NCI-H526 treated with DMSO at 0.1 percent for 48 hours (cell line): ENCODE results near the gene LTB4R.
A peak's percentile ranks its signal among the peaks of the same experiment; 100 is the strongest.
"Not testable (repeated sequence)": the region's sequence is repeated elsewhere in the genome, so short reads cannot be mapped to it uniquely, and the experiment has no call there.

Experiments
- DNase-seq: peaks from one replicate; lab custom pipeline; 2025; lab: John Stamatoyannopoulos, UW

The LTB4R gene

GRCh38 chr14:24343795-24344660 lies 32.7 kb downstream of the LTB4R start:
- no peak for DNase-seq

- DNase-seq: no peak
These were observed 35.8 kb downstream of the LTB4R start for GRCh38 chr14:24347134-24347533.

GRCh38 chr14:24348186-24348585 lies 36.9 kb downstream of the LTB4R start:
- DNase-seq: no peak

- no peak for DNase-seq
These were observed 38.4 kb downstream of the LTB4R start for GRCh38 chr14:24349742-24350141.

- DNase-seq: peak; percentile 6
These were observed 40.2 kb downstream of the LTB4R start for GRCh38 chr14:24351517-24351916.

GRCh38 chr14:24353559-24354481 lies 42.5 kb downstream of the LTB4R start:
- no peak for DNase-seq

GRCh38 chr14:24354482-24354825 lies 43.2 kb downstream of the LTB4R start:
- DNase-seq: not testable (repeated sequence)

- DNase-seq: no peak
These were observed 43.7 kb downstream of the LTB4R start for GRCh38 chr14:24355009-24355408.

GRCh38 chr14:24356208-24356607 lies 44.9 kb downstream of the LTB4R start:
- no peak for DNase-seq

- DNase-seq: no peak
These were observed 49.0 kb downstream of the LTB4R start for GRCh38 chr14:24360281-24360680.

GRCh38 chr14:24361326-24361725 lies 50.0 kb downstream of the LTB4R start:
- no peak for DNase-seq

GRCh38 chr14:24362241-24362960 lies 51.1 kb downstream of the LTB4R start:
- no peak for DNase-seq

- DNase-seq: no peak
These were observed 52.1 kb downstream of the LTB4R start for GRCh38 chr14:24363401-24363800.

GRCh38 chr14:24364841-24365240 lies 53.5 kb downstream of the LTB4R start:
- no peak for DNase-seq

GRCh38 chr14:24365600-24366412 lies 54.5 kb downstream of the LTB4R start:
- DNase-seq: peak; percentile 82

GRCh38 chr14:24366413-24366720 lies 55.1 kb downstream of the LTB4R start:
- no peak for DNase-seq

- peak; percentile 98 for DNase-seq
These were observed 55.6 kb downstream of the LTB4R start for GRCh38 chr14:24366721-24367513.
